SK-N-SH treated with all-trans-retinoic acid at 6 μM for 48 hours (cell line): ENCODE measurements around the gene SLITRK3.

Source experiments
- ATAC-seq: fragments of 200-7000 bp; cut with Tn5 transposase; 3 replicates; pipeline ENCODE4 v1.9.1; 2020; ENCODE audit warnings: mild to moderate bottlenecking, moderate library complexity
- BACH2 ChIP-seq: fragments of 250-450 bp; sonication (Bioruptor Pico); IDR thresholded peaks from 2 replicates; pipeline ENCODE4 v1.9.0; 2021; ENCODE audit warnings: mild to moderate bottlenecking, borderline replicate concordance
- CREB5 ChIP-seq: fragments of 250-450 bp; sonication (Bioruptor Pico); IDR thresholded peaks from 2 replicates; pipeline ENCODE4 v1.5.1; 2020; ENCODE audit warnings: low read depth, mild to moderate bottlenecking, moderate library complexity
- CSDC2 ChIP-seq: fragments of 250-450 bp; sonication (Bioruptor Pico); IDR thresholded peaks from 2 replicates; pipeline ENCODE4 v1.5.0; 2020; ENCODE audit warnings: mild to moderate bottlenecking, moderate library complexity
- CSRNP3 ChIP-seq: fragments of 250-450 bp; sonication (Bioruptor Pico); IDR thresholded peaks from 2 replicates; pipeline ENCODE4 v1.5.1; 2021; ENCODE audit warnings: mild to moderate bottlenecking, moderate library complexity
- ESRRG ChIP-seq: fragments of 250-450 bp; sonication (Bioruptor Pico); IDR thresholded peaks from 2 replicates; pipeline ENCODE4 v1.6.1; 2021; ENCODE audit warnings: mild to moderate bottlenecking
- GLIS3 ChIP-seq: fragments of 250-450 bp; sonication (Bioruptor Pico); IDR thresholded peaks from 2 replicates; pipeline ENCODE4 v1.5.0; 2020; ENCODE audit warnings: mild to moderate bottlenecking, moderate library complexity
- ISL1 ChIP-seq: fragments of 250-450 bp; sonication (Bioruptor Pico); IDR thresholded peaks from 2 replicates; pipeline ENCODE4 v2.1.2; 2022; ENCODE audit warnings: mild to moderate bottlenecking, moderate library complexity
- POU6F1 ChIP-seq: fragments of 250-450 bp; sonication (Bioruptor Pico); IDR thresholded peaks from 2 replicates; pipeline ENCODE4 v1.8.0; 2021; ENCODE audit warnings: low read depth, mild to moderate bottlenecking, moderate library complexity, borderline replicate concordance
- RARB ChIP-seq: fragments of 250-450 bp; sonication (Bioruptor Pico); IDR thresholded peaks from 2 replicates; pipeline ENCODE4 v1.8.0; 2021; ENCODE audit warnings: mild to moderate bottlenecking, moderate library complexity
- SNAI2 ChIP-seq: fragments of 250-450 bp; sonication (Bioruptor Pico); IDR thresholded peaks from 2 replicates; pipeline ENCODE4 v1.5.0; 2020; ENCODE audit warnings: mild to moderate bottlenecking, moderate library complexity
- TSHZ2 ChIP-seq: fragments of 250-450 bp; sonication (Bioruptor Pico); IDR thresholded peaks from 2 replicates; pipeline ENCODE4 v1.5.0; 2020; ENCODE audit warnings: mild to moderate bottlenecking, moderate library complexity
- ZC3H10 ChIP-seq: fragments of 250-450 bp; sonication (Bioruptor Pico); IDR thresholded peaks from 2 replicates; pipeline ENCODE4 v1.5.1; 2021; ENCODE audit warnings: mild to moderate bottlenecking, moderate library complexity
- ZFP3 ChIP-seq: fragments of 250-450 bp; sonication (Bioruptor Pico); IDR thresholded peaks from 2 replicates; pipeline ENCODE4 v1.5.0; 2020; ENCODE audit warnings: mild to moderate bottlenecking, moderate library complexity
- ZFP30 ChIP-seq: fragments of 450-650 bp; formaldehyde crosslinking; IDR thresholded peaks from 2 replicates; pipeline ENCODE4 v1.5.0; 2022; ENCODE audit warnings: mild to moderate bottlenecking, moderate library complexity
- ZNF565 ChIP-seq: fragments of 450-650 bp; formaldehyde crosslinking; conservative IDR thresholded peaks from 2 replicates; pipeline ENCODE4 v1.5.0; 2020; ENCODE audit warnings: low read depth, mild to moderate bottlenecking, moderate library complexity
- ZNF70 ChIP-seq: fragments of 450-650 bp; formaldehyde crosslinking; IDR thresholded peaks from 2 replicates; pipeline ENCODE4 v1.5.0; 2020; ENCODE audit warnings: mild to moderate bottlenecking, moderate library complexity
- ZNF8 ChIP-seq: fragments of 450-650 bp; formaldehyde crosslinking; IDR thresholded peaks from 2 replicates; pipeline ENCODE4 v1.5.0; 2020; ENCODE audit warnings: mild to moderate bottlenecking, moderate library complexity

The SLITRK3 gene

GRCh38 chr3:165193366-165194254 lies 2.6 kb downstream of the SLITRK3 start:
- TF ChIP-seq ZNF565, result no peak
- no peak for TF ChIP-seq ZFP3
- TF ChIP-seq CSRNP3 (CRISPR knock-in tag), result no peak
- no peak for TF ChIP-seq SNAI2 (CRISPR knock-in tag)
- TF ChIP-seq CREB5 (CRISPR knock-in tag), result no peak
- TF ChIP-seq GLIS3 (CRISPR knock-in tag), result no peak
- TF ChIP-seq ISL1 (CRISPR knock-in tag), result no peak
- TF ChIP-seq ZNF70 (CRISPR knock-in tag), result no peak
- no peak for TF ChIP-seq BACH2 (CRISPR knock-in tag)
- no peak for TF ChIP-seq RARB
- TF ChIP-seq ZFP30 (CRISPR knock-in tag), result no peak
- no peak for TF ChIP-seq ZNF8 (CRISPR knock-in tag)
- TF ChIP-seq ZC3H10 (CRISPR knock-in tag), result no peak
- TF ChIP-seq ESRRG (CRISPR knock-in tag), result no peak
- TF ChIP-seq TSHZ2 (CRISPR knock-in tag), result no peak
- peak; percentile 32 for ATAC-seq

- no peak for ATAC-seq
- TF ChIP-seq TSHZ2 (CRISPR knock-in tag) (no peak), CSRNP3 (CRISPR knock-in tag) (no peak), CREB5 (CRISPR knock-in tag) (no peak), ISL1 (CRISPR knock-in tag) (no peak), CSDC2 (CRISPR knock-in tag) (no peak), POU6F1 (CRISPR knock-in tag) (no peak)
Measured at GRCh38 chr3:165192610-165193192, 3.5 kb downstream of the SLITRK3 start.
